Pons (tissue), 1 donor: ENCODE measurements around the gene FEN1.

Experiments
- DNase-seq: peaks from one replicate; pipeline ENCODE4 v3.0.0-alpha.2; 2016; ENCODE audit warnings: low spot score

The FEN1 gene

DNA sequence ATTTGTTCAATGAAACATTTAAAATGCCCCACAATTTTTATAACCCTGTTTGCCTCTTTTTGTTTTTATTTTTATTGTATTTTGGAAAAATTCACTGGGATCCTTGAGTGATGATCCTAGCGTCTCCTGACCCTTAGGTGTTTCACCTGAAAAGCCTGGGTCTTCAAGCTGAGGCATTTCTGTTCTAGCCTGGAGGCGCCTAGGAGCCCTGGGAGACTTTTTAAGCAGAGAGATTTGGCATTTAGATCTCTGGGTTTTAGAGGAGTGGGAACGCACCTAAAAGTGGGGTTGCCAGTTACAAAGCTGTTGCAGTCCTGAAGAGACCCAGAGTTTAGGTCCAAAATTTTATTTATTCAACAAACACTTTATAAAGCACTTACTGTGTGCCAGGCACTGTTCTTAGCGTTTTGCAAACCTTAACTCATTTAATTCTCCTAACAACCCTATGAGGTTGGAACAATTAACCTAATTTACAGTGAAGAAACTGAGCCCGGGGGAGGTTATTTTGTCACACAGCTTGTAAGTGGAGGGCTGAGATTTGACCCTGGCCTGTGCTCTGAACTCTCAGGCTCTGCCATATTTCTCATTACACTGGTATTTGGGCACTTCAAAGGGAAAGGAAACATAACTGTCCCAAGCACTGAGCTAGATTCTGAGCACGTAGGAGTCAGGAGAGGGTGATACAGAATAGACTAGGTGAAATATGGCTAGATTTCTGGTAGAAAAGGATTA lies 24.9 kb downstream of the FEN1 start:
- DNase-seq = no peak

DNA sequence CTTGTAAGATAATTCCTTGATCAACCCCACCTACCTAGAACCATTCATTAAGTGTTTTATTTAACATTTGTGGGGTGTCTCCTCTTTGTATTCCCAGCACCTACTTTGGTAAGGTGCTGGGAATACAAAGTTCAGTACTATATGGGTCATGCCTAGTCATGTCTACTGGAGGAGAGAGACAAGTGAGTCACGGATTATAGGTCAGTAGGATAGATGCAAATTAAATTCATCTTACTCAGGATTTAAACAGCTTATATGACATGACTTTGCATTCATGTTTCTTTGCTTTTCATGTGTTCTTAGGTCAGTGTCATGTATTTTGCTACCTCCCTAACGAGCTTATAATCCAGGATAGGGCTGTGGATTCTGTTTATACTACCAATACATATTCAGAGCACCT lies 27.5 kb downstream of the FEN1 start:
- DNase-seq = no peak

- peak; percentile 48 for DNase-seq
These were observed 34.3 kb downstream of the FEN1 start for GRCh38 chr11:61826930-61827570.

DNA sequence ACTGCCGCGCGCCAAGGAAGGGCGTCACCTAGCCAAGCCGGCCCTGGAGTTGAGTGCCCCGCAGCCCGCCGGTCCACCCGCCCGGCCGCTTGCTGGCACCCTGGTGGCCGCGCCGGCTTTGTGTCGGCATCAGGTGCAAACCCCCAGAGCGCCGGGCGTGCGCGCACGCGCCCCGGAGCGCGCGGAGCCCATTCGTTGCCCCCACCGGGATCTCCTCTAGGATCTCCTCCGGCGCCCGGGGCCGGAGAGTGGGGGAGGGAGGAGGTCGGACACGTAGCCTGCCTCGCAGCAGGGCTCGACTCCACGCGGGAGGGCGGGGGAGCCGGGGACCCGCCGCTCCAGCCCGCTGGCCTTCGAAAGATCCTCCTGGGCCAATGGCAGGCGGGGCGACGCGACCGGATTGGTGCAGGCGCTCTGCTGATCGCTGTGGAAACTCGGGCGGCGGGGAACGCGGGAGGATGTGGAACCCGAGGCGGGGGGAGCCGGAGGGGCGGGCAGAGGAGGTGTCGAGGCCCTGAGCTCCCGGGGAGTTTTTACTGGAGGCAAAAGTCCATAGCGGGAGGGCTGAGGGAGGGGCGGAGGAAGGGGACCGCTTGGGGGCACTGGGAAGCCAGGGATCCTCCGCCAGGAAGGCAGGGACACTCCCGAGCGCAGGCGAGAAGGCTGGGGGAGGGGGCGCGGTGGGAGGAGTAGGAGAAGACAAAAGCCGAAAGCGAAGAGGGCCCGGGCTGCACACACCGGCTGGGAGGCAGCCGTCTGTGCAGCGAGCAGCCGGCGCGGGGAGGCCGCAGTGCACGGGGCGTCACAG lies 35.1 kb downstream of the FEN1 start, which contains the start of gene FADS2:
Gene FADS2 (plus strand): TSS at position 730 of the 808 bp plus-strand sequence. CDS start 91 bp downstream, outside the sequence.
- peak; percentile 94 for DNase-seq

GRCh38 chr11:61828379-61828628 lies 35.6 kb downstream of the FEN1 start:
- no peak for DNase-seq

DNA sequence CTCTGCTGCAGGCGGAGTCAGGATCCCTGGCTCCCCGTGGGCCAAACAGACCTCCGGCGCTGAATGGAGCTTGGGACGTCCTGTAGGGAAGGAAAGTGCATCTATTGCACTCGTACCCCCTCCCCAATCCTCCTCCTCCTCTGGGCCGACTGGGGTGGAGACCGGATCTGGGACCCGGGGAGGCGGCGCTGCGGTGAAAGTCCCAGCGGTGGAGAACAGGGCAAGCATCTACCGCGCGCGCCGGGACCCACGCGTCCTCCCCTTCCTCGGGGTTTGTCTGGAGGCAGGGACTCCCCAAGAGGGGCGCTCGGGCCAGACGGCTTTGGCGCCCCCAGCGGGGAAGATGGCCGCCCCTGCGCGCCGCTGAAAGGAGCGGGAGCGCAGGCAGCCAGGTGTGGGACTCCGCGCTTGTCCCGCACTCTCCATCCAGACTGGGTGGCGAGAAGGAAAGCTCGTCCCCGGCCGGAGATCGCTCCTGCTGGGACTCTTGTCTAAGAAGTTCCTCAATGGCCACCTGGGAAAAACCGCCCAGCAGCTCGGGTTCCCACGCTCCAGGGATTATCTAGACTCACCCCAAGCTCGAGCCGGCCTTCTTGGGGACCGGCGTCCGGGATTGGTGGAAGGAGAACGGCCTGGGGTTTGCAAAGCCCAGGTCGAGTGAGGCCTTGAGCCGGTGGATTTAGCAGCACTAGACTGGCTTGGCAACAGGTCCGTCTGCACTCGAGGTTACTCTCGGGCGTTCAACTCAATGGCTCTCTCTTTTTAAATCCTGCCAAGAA lies 36.1 kb downstream of the FEN1 start:
- no peak for DNase-seq

DNA sequence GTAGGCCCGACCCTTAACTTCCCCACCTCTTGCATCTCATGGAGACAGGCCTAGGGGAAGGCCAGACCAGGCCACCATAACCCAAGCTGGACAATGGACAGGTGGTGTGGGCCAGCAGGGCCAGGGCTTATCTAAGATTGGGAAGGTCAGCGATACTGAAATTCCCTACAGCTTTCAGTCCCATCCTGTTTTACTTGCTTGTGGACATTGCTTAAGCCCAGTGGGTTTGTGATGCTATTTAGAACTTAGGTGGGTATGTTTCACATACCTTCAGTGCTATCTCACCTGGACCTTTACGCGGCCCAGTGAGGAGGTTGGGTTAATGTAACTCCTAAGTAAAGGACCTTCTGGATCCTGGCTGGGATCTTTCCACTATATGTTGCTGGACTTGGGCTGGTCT lies 37.1 kb downstream of the FEN1 start:
- DNase-seq = no peak

DNA sequence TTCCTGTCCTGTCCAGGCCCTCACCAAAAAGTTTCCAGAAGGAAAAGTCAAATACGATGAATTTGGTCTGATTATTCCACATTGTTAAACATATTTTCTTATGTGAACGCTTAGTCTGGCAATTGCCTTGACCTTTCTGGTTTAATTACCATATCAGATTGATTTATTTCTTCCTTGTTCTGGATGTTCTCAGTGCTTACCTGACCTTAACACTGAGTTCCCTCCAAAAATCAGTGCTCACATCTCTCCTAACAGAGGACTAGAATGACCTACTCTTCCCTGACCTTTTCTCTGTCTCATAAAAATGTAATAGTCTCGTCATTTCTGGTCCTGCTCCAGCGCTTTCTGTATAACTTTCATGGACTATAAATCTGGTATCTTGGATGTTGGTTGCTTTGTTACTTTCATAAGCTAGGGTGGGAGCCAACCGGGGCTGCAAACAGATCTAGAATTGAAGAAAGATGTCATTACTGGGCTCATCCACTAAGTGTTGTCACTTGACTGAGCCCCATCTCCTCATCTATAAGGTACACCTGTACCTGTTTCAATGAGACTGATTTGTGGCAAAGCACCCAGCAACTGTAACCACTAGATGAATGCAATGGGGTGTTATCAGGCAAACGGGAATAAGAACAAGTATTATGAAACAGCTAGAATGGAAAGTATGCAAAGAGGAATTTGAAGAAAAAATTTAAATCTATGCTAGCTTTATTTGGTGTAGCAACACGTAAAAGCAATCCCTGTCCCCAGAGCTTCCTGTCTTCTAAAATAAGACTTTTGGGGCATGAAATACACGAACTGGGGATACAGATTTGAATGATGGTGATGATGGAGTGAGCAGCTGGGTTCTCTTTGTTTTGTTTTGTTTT lies 37.8 kb downstream of the FEN1 start:
- no peak for DNase-seq

- no peak for DNase-seq
These were observed 39.5 kb downstream of the FEN1 start for GRCh38 chr11:61832207-61832606.

DNA sequence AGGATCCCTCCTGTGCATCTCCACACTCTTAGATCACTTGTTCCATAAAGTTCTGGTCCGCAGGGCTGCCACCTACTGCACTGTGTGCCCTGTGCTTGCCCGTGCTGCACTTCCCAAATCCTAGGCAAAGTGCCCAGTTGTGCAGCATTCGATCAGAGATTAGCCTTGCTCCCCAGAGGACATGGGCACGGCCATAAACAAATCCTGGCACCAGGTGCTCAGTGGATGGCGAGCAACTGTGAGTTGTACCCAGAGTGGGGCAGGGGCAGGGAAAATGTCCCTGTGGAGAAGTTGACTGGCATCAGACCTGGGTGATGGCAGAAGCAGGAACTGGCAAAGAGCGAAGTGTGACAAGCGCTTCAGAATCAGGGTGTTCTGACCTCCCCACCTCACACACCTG lies 40.0 kb downstream of the FEN1 start:
- DNase-seq = no peak

DNA sequence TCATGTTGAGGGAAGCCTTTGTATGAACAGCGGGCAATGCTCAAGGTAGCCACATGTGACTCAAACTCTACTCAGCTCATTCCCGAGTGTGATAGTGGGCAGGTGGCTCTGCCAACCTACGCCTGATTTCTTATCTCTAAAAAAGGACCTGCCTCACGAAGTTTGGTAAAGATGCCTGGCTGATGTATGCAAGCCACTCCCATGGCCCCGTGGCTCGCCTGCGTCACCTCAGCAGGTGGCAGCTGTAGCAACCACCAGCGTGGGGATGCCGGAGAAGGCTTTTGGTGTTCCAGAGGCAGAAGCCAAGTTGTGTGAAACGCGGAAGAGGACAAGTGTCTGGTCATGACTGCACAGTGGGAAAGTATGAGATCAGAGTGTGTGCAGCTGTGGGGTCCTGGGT lies 40.8 kb downstream of the FEN1 start:
- no peak for DNase-seq

DNA sequence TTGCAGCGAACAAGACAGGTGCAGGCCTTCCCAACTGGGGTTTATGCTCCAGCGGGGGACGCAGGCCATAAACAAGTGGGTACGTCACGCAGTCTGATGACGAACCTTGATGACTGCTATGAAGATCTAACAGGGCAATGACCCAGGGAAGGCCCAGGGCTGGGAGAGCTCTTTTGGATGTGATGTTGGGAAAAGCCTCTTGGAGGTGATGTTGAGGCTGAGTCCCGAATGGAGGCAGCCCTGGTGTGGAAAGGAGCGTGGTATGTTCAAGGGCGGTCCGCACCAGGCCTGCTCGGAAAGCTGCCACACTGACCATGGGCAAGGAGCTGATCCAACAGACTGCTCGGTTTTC lies 41.2 kb downstream of the FEN1 start:
- DNase-seq = no peak

- DNase-seq = peak; percentile 71
These were observed 41.8 kb downstream of the FEN1 start for GRCh38 chr11:61834278-61835048.

DNA sequence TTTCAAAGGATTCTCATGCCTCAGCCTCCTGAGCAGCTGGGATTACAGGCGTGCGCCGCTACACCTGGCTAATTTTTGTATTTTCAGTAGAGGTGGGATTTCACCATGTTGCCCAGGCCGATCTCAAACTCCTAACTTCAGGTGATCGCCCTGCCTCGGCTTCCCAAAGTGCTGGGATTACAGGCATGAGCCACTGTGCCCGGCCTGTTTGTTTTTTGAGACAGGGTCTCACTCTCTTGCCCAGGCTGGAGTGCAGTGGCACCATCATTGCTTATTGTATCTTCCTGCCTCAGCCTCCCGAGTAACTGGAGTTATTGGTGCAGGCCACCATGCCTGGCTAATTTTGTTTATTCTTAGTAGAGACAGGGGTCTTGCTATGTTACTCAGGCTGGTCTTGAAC lies 43.5 kb downstream of the FEN1 start:
- DNase-seq = no peak

DNA sequence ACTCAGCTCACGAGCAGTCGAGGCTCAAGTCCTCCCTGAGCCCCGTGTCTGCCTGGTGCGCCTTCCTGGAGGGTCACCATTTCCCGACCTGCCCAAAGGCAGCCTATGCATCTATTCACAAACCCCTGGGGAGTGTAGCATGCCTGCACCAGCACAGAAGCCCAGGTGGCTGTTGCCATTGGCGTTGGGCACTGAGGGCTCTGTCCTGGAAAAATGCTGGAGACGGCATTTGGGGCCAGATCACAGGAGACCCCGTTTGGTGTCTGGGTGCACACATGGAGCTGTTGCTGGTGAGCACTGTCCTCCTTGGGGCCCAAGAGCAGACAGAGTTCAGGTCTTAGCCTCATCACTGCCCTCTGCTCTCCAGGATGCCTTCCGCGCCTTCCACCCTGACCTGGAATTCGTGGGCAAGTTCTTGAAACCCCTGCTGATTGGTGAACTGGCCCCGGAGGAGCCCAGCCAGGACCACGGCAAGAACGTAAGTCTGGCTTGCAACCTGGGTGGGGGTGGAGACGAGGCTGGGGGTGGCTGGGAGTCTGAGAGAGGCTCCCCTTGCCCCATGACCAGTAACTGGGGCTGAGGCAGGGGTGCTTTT lies 44.8 kb downstream of the FEN1 start:
- no peak for DNase-seq

- no peak for DNase-seq
These were observed 45.8 kb downstream of the FEN1 start for GRCh38 chr11:61838501-61838900.

DNA sequence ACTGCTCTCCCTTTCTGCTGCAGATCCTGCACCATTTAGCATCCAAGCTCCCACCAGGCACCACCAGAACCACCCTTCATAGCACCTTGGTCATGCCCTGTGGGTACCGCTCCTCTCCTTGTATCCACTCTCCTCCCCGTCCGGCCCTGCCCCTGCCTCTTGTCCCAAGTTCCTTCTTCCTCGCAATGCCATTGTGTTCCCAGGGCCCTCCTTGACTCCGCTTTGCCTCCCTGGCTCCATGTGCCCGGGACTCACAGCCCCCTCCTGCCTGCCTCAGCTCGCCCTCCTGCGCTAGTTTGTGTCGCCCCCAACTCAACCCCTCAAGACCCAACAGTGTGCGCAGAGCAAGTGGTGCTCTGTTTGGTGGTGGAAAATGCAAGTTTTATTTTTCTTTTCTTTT lies 46.2 kb downstream of the FEN1 start:
- no peak for DNase-seq

DNA sequence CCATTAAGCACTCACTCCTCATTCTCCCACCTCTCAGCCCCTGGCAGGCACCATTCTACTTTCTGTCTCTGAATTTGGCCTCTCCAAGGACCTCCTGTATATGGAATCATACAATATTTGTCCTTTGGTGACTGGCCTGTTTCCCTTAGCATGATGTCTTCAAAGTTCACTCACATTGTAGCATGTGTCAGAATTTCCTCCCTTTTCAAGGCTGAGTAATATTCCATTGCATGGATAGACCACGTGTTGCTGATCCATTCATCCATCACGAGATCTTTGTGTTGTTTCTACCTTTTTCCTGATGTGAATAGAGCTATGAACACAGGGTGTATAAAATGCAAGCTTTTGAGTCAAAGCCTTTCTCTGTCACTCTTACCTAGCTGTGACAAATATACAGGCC lies 47.0 kb downstream of the FEN1 start:
- DNase-seq = no peak

GRCh38 chr11:61840371-61840770 lies 47.7 kb downstream of the FEN1 start:
- no peak for DNase-seq
